NT2/D1 (cell line): ENCODE data around the gene C17orf100.

ENCODE experiments used
- DNase-seq: peaks from one replicate; pipeline ENCODE4 v3.0.0-alpha.2; 2011; ENCODE audit warnings: low read depth, low spot score
- H3K27me3 ChIP-seq: 2 replicates; pipeline ENCODE4 v1.6.0; 2011; ENCODE audit warnings: mild to moderate bottlenecking; ENCODE audit not compliant: insufficient read length, insufficient read depth
- H3K36me3 ChIP-seq: 2 replicates; pipeline ENCODE4 v1.6.1; 2011; ENCODE audit warnings: mild to moderate bottlenecking, low read length, mixed read lengths; ENCODE audit not compliant: insufficient read depth, insufficient read length
- H3K4me1 ChIP-seq: 2 replicates; pipeline ENCODE4 v1.5.1; 2011; ENCODE audit not compliant: insufficient read depth, insufficient read length
- H3K4me3 ChIP-seq: 2 replicates; pipeline ENCODE4 v1.5.1; 2011; ENCODE audit warnings: low read depth; ENCODE audit not compliant: insufficient read length
- H3K9ac ChIP-seq: 2 replicates; pipeline ENCODE4 v1.6.0; 2011; ENCODE audit warnings: low read depth; ENCODE audit not compliant: insufficient read length
- H3K9me3 ChIP-seq: 2 replicates; pipeline ENCODE4 v1.5.1; 2011; ENCODE audit warnings: mild to moderate bottlenecking, low read length; ENCODE audit not compliant: insufficient read depth
- SUZ12 ChIP-seq: IDR thresholded peaks from 2 replicates; pipeline ENCODE4 v1.6.1; 2011; ENCODE audit not compliant: insufficient read length, insufficient read depth; ENCODE audit errors: extremely low read depth
- YY1 ChIP-seq: IDR thresholded peaks from 2 replicates; pipeline ENCODE4 v1.6.1; 2011; ENCODE audit not compliant: insufficient read length, insufficient read depth
- ZNF274 ChIP-seq: IDR thresholded peaks from 2 replicates; pipeline ENCODE4 v1.6.1; 2011; ENCODE audit warnings: mild to moderate bottlenecking, low read depth, low read length

Gene C17orf100

GRCh38 chr17:6651354-6651918 is at the start of gene C17orf100, which contains the start of gene MED31:
Gene C17orf100, plus strand, starts transcription at chr17:6651762. Its CDS starts 152 bp downstream, at chr17:6651914.
Gene MED31, minus strand, starts transcription at chr17:6651605. Its CDS starts 77 bp downstream, at chr17:6651528.
- Histone ChIP-seq H3K9ac (peak within 1 kb of the TSS; percentile 82), H3K9me3 (no peaks in the 10 kb centered on the region), H3K4me1 (peaks cover 4% of the 10 kb centered on the region), H3K4me3 (peak within 1 kb of the TSS; percentile 94), H3K27me3 (peaks cover 44% of the 10 kb centered on the region), H3K36me3 (peaks cover 25% of the 10 kb centered on the region)
- no peak for TF ChIP-seq YY1
- TF ChIP-seq SUZ12 = no peak
- TF ChIP-seq ZNF274 = no peak
- DNase-seq = peak; percentile 74

GRCh38 chr17:6602141-6602540 is 49.4 kb upstream of the C17orf100 start:
- Histone ChIP-seq H3K9ac (no peak overlapping the region), H3K4me3 (no peak overlapping the region), H3K27me3 (no peaks in the 10 kb centered on the region), H3K36me3 (peaks cover 51% of the 10 kb centered on the region), H3K4me1 (no peaks in the 10 kb centered on the region), H3K9me3 (no peaks in the 10 kb centered on the region)
- no peak for TF ChIP-seq ZNF274
- TF ChIP-seq YY1 = no peak
- TF ChIP-seq SUZ12 = no peak
- DNase-seq = no peak

GRCh38 chr17:6603744-6604325 is 47.7 kb upstream of the C17orf100 start:
- Histone ChIP-seq H3K4me3 (no peak overlapping the region), H3K9me3 (no peaks in the 10 kb centered on the region), H3K27me3 (no peaks in the 10 kb centered on the region), H3K9ac (no peak overlapping the region), H3K4me1 (no peaks in the 10 kb centered on the region), H3K36me3 (peaks cover 63% of the 10 kb centered on the region)
- TF ChIP-seq ZNF274 = no peak
- TF ChIP-seq SUZ12 = no peak
- no peak for TF ChIP-seq YY1
- DNase-seq = no peak

- no peaks in the 10 kb centered on the region for H3K27me3 ChIP-seq
- no peaks in the 10 kb centered on the region for H3K4me1 ChIP-seq
- peaks cover 74% of the 10 kb centered on the region for H3K36me3 ChIP-seq
- DNase-seq = no peak
- no peak overlapping the region for H3K9ac ChIP-seq
- H3K4me3 ChIP-seq = no peak overlapping the region
- H3K9me3 ChIP-seq = no peaks in the 10 kb centered on the region
- TF ChIP-seq YY1 (no peak), SUZ12 (no peak), ZNF274 (no peak)
These were observed 46.4 kb upstream of the C17orf100 start for GRCh38 chr17:6605142-6605541.

GRCh38 chr17:6608321-6608720 is 43.2 kb upstream of the C17orf100 start:
- H3K4me1 ChIP-seq = no peaks in the 10 kb centered on the region
- H3K9me3 ChIP-seq = no peaks in the 10 kb centered on the region
- TF ChIP-seq YY1 (no peak), SUZ12 (no peak), ZNF274 (no peak)
- peaks cover 73% of the 10 kb centered on the region for H3K36me3 ChIP-seq
- H3K4me3 ChIP-seq = no peak overlapping the region
- no peak overlapping the region for H3K9ac ChIP-seq
- H3K27me3 ChIP-seq = no peaks in the 10 kb centered on the region
- no peak for DNase-seq

- H3K4me3 ChIP-seq = no peak overlapping the region
- no peak overlapping the region for H3K9ac ChIP-seq
- TF ChIP-seq SUZ12 (no peak), ZNF274 (no peak), YY1 (no peak)
- H3K4me1 ChIP-seq = no peaks in the 10 kb centered on the region
- no peaks in the 10 kb centered on the region for H3K9me3 ChIP-seq
- H3K36me3 ChIP-seq = peaks cover 64% of the 10 kb centered on the region
- H3K27me3 ChIP-seq = no peaks in the 10 kb centered on the region
- DNase-seq = no peak
These were observed 41.6 kb upstream of the C17orf100 start for GRCh38 chr17:6610011-6610410.

GRCh38 chr17:6611231-6611630 is 40.3 kb upstream of the C17orf100 start:
- peaks cover 56% of the 10 kb centered on the region for H3K36me3 ChIP-seq
- TF ChIP-seq SUZ12 (no peak), ZNF274 (no peak), YY1 (no peak)
- no peaks in the 10 kb centered on the region for H3K9me3 ChIP-seq
- no peaks in the 10 kb centered on the region for H3K27me3 ChIP-seq
- no peak overlapping the region for H3K9ac ChIP-seq
- no peak for DNase-seq
- H3K4me1 ChIP-seq = no peaks in the 10 kb centered on the region
- no peak overlapping the region for H3K4me3 ChIP-seq
